Measurements from ENCODE around the gene GKN1.

GKN1 gene

DNA sequence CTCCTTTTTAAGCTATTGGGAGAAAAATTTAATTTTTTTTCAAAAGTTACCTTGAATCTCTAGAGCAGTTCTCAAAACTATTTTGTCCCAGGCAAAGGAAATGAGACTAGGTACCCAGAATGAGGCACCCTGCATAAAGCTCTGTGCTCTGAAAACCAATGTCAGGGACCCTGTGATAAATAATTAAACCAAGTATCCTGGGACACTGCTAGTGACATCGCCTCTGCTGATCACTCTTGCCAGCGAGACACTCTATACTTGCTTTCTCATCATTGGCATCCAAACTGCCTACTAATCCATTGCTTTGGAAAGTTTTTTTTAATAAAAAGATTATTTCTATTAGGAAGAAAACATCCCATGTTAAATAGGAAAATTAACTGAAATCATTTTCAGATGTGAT lies 1.4 kb downstream of the GKN1 start:
- H3K27me3 Mint-ChIP-seq, result peaks cover 30% of the 10 kb centered on the region
- no peaks in the 10 kb centered on the region for H3K36me3 Mint-ChIP-seq
- no peaks in the 10 kb centered on the region for H3K4me1 Mint-ChIP-seq

DNA sequence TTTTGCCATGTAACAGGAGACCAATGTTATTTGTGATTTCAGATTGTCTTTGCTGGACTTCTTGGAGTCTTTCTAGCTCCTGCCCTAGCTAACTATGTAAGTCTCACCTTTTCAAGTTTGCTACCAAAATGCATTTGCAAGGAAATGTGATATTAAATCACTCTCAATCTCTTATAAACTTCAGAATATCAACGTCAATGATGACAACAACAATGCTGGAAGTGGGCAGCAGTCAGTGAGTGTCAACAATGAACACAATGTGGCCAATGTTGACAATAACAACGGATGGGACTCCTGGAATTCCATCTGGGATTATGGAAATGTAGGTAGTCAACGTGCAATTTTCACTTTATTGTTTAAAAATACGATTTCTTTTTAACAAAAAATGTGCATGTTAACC lies 3.0 kb downstream of the GKN1 start:
- Mint-ChIP-seq H3K4me3 (no peak overlapping the region), H3K27ac (no peak overlapping the region), H3K4me1 (no peaks in the 10 kb centered on the region), H3K9me3 (no peaks in the 10 kb centered on the region), H3K36me3 (no peaks in the 10 kb centered on the region), H3K27me3 (peaks cover 30% of the 10 kb centered on the region)
- ATAC-seq, result no peak

More for the DNA sequence above, 1.4 kb downstream of the GKN1 start:
- Mint-ChIP-seq H3K9me3 (no peaks in the 10 kb centered on the region), H3K4me3 (no peak overlapping the region), H3K27ac (no peak overlapping the region)
- ATAC-seq, result no peak

DNA sequence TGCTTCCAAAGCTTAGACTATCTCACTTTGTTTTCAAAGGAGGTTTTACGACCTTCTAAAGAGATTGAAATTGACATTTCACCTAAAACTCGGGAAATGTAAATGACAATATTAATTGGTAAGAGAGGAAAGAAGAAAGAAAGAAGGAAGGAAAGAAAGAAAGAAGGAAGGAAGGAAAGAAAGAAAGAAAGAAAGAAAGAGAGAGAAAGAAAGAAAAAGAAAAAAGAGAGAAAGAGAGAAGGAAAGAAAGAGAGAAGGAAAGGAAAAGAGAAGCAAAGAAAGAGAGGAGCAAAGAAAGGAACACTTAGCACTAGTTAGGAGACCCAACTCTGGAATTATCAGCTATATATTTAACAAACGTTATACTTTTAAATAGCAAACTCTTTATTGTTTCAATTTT lies 3.7 kb downstream of the GKN1 start:
- Mint-ChIP-seq H3K36me3 (no peaks in the 10 kb centered on the region), H3K9me3 (no peaks in the 10 kb centered on the region), H3K4me3 (no peak overlapping the region), H3K4me1 (no peaks in the 10 kb centered on the region), H3K27me3 (peaks cover 30% of the 10 kb centered on the region), H3K27ac (no peak overlapping the region)
- ATAC-seq, result no peak

DNA sequence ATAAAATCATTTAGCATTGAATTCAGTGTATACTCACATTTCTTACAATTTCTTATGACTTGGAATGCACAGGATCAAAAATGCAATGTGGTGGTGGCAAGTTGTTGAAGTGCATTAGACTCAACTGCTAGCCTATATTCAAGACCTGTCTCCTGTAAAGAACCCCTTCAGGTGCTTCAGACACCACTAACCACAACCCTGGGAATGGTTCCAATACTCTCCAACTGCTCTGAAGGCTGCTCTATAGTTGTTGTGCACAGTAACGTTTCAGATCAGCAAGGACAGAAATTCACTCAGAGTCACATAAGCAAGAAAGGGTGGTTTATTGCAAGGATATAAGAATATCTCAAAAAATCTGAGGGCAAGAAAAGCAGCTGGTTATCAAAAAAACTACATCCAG lies 6.5 kb downstream of the GKN1 start:
- no peak for ATAC-seq
- Mint-ChIP-seq H3K4me3 (no peak overlapping the region), H3K27ac (no peak overlapping the region), H3K4me1 (no peaks in the 10 kb centered on the region), H3K9me3 (no peaks in the 10 kb centered on the region), H3K27me3 (peaks cover 30% of the 10 kb centered on the region), H3K36me3 (no peaks in the 10 kb centered on the region)

DNA sequence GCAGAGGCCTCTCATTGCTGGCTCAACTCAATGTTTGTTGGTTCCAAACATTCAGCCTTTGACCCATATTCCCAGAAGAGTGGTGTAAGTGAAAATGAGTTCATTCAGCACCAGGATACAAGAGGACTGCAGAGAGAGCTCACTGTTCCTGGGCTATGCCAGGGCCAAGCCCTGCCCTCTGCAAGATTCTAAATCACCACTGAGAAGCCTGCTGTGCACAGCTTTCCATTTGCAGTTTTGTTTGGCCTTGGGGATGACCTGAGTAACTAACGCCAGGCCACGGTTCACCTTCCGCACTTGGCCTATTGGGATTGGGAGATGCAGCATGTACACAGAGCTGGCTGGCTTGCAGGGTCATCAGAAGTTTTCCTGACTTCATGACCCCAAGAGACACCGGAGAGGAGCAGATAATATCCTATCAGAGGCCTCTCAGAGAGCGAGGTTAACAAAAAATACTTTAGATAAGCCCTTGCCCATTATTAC lies 12.6 kb downstream of the GKN1 start:
- H3K27me3 Mint-ChIP-seq, result peaks cover 8% of the 10 kb centered on the region

DNA sequence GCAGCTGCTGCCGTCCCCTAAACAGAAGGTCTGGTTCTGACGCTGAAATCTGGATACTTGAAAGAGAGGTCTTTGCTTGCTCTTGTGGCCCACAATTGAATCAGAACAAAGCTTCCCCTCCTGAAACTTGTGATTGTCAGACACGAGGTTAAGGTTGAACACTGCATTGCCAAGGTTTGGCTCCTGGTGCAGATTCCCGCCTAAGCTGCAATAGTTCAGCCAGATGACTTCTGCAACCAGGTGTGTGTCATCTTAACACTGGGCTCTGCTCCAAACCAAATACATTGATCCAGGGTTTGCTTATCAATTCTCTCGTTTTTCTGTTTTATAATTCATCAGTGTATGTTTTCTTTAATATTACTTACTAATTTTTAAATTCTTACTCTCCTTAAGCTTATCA lies 14.6 kb downstream of the GKN1 start:
- H3K36me3 Mint-ChIP-seq, result no peaks in the 10 kb centered on the region
- no peaks in the 10 kb centered on the region for H3K4me1 Mint-ChIP-seq
- H3K27ac Mint-ChIP-seq, result no peak overlapping the region
- H3K9me3 Mint-ChIP-seq, result no peaks in the 10 kb centered on the region
- H3K4me3 Mint-ChIP-seq, result no peak overlapping the region
- no peak for ATAC-seq
- peaks cover 12% of the 10 kb centered on the region for H3K27me3 Mint-ChIP-seq

More for the DNA sequence above, 12.6 kb downstream of the GKN1 start:
- no peaks in the 10 kb centered on the region for H3K36me3 Mint-ChIP-seq
- ATAC-seq, result no peak
- H3K9me3 Mint-ChIP-seq, result no peaks in the 10 kb centered on the region
- H3K4me3 Mint-ChIP-seq, result no peak overlapping the region
- H3K27ac Mint-ChIP-seq, result no peak overlapping the region
- no peaks in the 10 kb centered on the region for H3K4me1 Mint-ChIP-seq

DNA sequence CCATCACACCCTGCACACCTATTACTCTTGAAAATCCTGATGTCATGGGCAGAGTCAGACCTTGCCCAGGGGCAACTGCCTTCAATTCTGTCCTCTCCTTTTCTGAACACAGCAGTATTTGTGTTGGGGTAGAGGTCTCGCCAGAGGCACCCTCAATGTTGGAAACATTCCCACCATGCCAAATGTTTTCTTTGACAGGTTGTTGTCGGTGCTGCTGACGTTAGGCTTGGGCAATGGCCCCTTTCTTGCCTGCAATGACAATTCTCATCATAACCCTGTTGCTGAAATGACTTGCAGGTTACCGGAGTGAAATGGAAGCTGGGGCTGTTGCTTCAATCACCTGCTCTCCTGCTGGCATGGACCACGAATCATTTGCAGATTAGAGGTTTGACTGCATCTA lies 17.9 kb downstream of the GKN1 start:
- H3K27ac Mint-ChIP-seq, result no peak overlapping the region
- H3K36me3 Mint-ChIP-seq, result no peaks in the 10 kb centered on the region
- no peaks in the 10 kb centered on the region for H3K9me3 Mint-ChIP-seq

DNA sequence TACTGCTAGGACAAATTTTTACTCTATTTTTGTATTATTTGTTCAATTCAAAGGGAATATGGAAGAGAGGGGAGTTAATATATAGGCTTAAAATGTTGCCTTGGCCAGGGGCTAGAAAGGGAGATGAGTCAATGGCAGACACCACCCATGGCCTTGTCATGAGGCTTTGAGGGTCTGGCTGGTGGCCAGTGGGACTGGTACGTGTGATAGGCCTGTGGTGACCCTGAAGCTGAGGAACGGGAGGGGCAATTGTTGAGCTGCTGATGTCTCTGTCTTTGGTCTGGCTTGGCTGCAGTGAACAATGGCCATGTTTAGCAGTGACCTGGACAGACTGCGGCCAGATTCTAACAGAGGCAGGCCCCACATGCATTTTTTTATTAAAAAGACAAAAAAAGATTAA lies 18.5 kb downstream of the GKN1 start:
- no peak for ATAC-seq
- no peaks in the 10 kb centered on the region for H3K36me3 Mint-ChIP-seq
- H3K4me3 Mint-ChIP-seq, result no peak overlapping the region
- H3K4me1 Mint-ChIP-seq, result no peaks in the 10 kb centered on the region
- no peaks in the 10 kb centered on the region for H3K9me3 Mint-ChIP-seq
- peaks cover 15% of the 10 kb centered on the region for H3K27me3 Mint-ChIP-seq
- H3K27ac Mint-ChIP-seq, result no peak overlapping the region

More for the DNA sequence above, 17.9 kb downstream of the GKN1 start:
- ATAC-seq, result no peak
- H3K27me3 Mint-ChIP-seq, result peaks cover 15% of the 10 kb centered on the region
- no peaks in the 10 kb centered on the region for H3K4me1 Mint-ChIP-seq
- no peak overlapping the region for H3K4me3 Mint-ChIP-seq

DNA sequence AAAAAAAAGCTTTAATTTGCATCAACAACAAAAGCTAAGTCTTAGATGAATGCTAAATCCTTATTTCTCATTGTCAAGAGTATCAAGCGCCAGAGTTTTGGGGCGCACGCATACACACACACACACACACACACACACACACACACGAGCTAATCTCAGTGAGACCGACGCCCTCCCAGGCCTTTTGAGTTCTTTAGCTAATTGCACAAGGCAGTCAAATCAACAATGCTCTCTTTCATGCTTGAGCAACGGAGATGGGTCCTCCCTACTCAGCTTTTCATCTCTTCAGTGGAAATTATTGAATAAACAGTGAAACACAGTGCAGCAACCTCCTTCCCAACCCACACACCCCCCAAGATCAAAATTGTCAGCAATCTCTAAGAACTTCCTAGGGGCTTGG lies 19.2 kb downstream of the GKN1 start:
- Mint-ChIP-seq H3K27ac (no peak overlapping the region), H3K4me3 (no peak overlapping the region), H3K9me3 (no peaks in the 10 kb centered on the region), H3K4me1 (no peaks in the 10 kb centered on the region), H3K27me3 (peaks cover 22% of the 10 kb centered on the region), H3K36me3 (no peaks in the 10 kb centered on the region)
- no peak for ATAC-seq

DNA sequence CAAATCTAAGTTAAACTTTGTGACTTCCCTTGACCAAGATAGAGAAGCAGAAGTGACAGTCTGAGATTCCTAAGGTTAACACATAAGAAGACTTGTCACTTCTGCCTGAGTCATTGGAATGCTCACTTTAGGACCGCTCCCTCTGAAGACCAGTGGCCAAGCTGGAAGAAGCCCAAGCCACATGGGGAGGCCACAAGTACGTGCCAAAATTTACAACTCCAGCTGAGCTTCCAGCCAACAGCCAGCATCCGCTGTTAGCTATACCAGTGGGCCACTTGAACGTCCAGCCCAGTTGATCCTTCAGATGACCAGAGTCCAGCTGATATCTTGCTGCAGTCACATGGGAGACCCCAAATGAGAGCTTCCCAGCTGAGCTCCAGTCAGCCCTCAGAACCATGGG lies 20.4 kb downstream of the GKN1 start:
- H3K4me1 Mint-ChIP-seq, result no peaks in the 10 kb centered on the region
- no peak overlapping the region for H3K4me3 Mint-ChIP-seq
- peaks cover 31% of the 10 kb centered on the region for H3K27me3 Mint-ChIP-seq

DNA sequence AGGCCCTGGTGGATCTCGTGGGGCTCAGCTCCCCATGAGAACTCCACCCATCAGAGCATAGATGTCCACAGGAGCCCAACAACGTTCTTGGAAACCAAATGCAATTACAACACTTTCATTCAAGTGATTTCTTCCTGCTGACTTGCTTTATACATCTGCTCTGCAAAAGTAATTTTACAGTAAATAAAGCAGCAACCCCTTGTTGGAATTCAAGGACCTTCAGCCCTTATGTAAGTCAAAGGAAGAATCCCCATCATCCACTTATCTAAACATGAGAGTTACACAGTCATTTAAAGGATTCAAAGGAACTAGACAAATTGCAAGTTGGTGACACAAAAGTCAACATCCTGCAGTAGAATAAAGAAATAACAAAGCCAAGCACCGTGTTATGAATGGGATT lies 21.5 kb downstream of the GKN1 start:
- Mint-ChIP-seq H3K4me3 (no peak overlapping the region), H3K27ac (no peak overlapping the region), H3K36me3 (no peaks in the 10 kb centered on the region), H3K4me1 (no peaks in the 10 kb centered on the region), H3K9me3 (peaks cover 2% of the 10 kb centered on the region), H3K27me3 (peaks cover 26% of the 10 kb centered on the region)
- no peak for ATAC-seq

More for the DNA sequence above, 20.4 kb downstream of the GKN1 start:
- H3K9me3 Mint-ChIP-seq, result peaks cover 2% of the 10 kb centered on the region
- ATAC-seq, result no peak
- no peaks in the 10 kb centered on the region for H3K36me3 Mint-ChIP-seq
- no peak overlapping the region for H3K27ac Mint-ChIP-seq

DNA sequence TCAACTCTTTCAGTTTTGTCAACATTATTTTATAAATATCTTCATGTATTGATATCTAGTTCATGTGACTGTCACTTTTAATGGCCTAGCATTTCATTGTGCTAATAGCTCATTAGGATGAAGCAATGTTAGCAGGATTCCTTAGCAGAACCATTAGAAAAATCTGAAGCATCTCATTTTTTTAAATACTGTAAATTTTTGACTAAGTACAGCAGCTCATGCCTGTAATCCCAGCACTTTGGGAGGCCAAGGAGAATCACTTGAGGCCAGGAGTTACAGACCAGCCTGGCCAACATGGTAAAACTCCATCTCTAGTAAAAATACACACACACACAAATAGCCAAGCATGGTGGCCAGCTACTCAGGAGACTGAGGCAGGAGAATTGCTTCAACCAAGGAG lies 23.0 kb downstream of the GKN1 start:
- no peak overlapping the region for H3K4me3 Mint-ChIP-seq
- H3K27me3 Mint-ChIP-seq, result peaks cover 37% of the 10 kb centered on the region
- no peaks in the 10 kb centered on the region for H3K4me1 Mint-ChIP-seq
- H3K27ac Mint-ChIP-seq, result no peak overlapping the region
- peaks cover 10% of the 10 kb centered on the region for H3K36me3 Mint-ChIP-seq
- peaks cover 12% of the 10 kb centered on the region for H3K9me3 Mint-ChIP-seq
- no peak for ATAC-seq

DNA sequence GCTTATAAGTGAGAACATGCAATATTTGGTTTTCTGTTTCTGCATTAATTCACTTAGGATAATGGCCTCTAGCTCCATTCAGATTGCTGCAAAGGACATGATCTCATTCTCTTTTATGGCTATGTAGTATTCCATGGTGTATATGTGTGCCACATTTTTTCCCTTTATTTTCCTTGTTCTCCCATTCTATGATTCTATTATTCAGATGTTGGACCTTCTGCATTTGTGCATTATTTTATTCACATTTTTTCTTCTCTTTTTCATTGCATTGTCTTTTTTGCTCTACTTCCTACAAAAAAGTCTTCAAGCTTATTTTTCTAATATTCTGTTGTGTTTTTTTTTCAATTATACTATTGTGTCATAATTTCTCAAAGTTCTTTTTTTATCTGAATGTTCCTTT lies 27.4 kb downstream of the GKN1 start:
- Mint-ChIP-seq H3K27ac (no peak overlapping the region), H3K9me3 (peaks cover 14% of the 10 kb centered on the region), H3K4me3 (no peak overlapping the region), H3K36me3 (peaks cover 11% of the 10 kb centered on the region), H3K4me1 (no peaks in the 10 kb centered on the region), H3K27me3 (peaks cover 58% of the 10 kb centered on the region)
- ATAC-seq, result no peak

DNA sequence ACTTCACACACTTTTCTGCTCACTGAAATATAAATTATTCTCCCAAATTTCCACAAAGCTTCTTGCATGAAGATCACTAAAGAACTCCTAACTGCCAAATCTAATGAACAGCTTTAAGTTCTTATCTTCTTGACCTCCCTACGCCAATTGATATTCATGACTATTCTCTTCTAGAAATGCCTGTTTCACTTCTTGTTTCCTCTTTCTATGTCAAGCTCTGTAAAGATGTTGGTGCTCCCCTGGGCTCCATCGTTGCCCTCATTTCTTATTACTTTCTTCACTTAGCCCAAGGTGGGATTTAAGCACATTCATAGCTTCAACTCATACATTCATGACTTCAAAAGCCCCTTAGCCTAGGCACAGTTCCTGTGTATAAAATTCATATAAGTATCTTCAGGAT lies 29.3 kb downstream of the GKN1 start:
- no peak for ATAC-seq
- H3K4me3 Mint-ChIP-seq, result no peak overlapping the region
- H3K27ac Mint-ChIP-seq, result no peak overlapping the region
- H3K36me3 Mint-ChIP-seq, result peaks cover 11% of the 10 kb centered on the region
- no peaks in the 10 kb centered on the region for H3K4me1 Mint-ChIP-seq
- H3K27me3 Mint-ChIP-seq, result peaks cover 50% of the 10 kb centered on the region
- peaks cover 14% of the 10 kb centered on the region for H3K9me3 Mint-ChIP-seq

DNA sequence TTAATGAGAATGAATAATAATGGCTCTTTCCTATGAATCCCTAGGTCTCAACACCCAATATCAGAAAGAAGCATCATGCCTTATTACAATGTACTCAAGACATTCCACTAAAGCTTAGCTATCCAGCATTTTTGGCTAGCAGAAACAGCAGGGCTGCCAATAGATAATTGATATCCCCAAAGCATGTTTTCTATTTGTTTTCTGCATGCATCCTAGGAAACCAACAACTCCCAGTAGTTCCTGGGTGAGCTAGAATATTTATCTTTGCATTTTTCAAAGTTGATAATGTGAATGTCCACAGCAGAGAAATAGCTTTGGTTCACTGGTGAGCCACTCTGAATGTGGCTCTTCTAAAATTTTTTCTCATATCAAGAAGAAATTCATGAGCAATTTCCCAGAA lies 32.7 kb downstream of the GKN1 start:
- Mint-ChIP-seq H3K4me1 (peaks cover 5% of the 10 kb centered on the region), H3K27me3 (peaks cover 43% of the 10 kb centered on the region)
- no peak for ATAC-seq

DNA sequence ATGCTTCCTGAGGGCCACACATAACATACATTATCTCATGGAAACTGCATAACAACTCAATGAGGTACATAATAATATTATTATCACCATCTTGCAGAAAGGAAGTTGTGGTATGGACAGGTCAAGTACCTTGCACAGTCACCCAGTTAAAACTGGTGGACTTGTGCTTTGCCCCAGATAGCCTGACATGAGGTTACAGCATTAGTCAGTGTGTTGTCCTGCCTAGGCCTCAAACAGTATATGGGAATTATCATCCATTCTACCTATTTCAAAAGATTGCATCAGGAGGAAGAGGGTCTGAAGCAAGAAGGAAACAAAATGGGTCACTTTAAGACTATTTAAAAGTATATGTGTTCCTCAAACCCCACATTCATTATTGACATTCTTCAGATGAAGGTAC lies 33.2 kb downstream of the GKN1 start:
- no peak overlapping the region for H3K4me3 Mint-ChIP-seq
- H3K4me1 Mint-ChIP-seq, result peaks cover 8% of the 10 kb centered on the region
- H3K36me3 Mint-ChIP-seq, result no peaks in the 10 kb centered on the region
- no peak overlapping the region for H3K27ac Mint-ChIP-seq
- no peaks in the 10 kb centered on the region for H3K9me3 Mint-ChIP-seq
- ATAC-seq, result no peak
- peaks cover 43% of the 10 kb centered on the region for H3K27me3 Mint-ChIP-seq

More for the DNA sequence above, 32.7 kb downstream of the GKN1 start:
- no peak overlapping the region for H3K4me3 Mint-ChIP-seq
- H3K27ac Mint-ChIP-seq, result no peak overlapping the region
- H3K36me3 Mint-ChIP-seq, result peaks cover 4% of the 10 kb centered on the region
- peaks cover 4% of the 10 kb centered on the region for H3K9me3 Mint-ChIP-seq

Measured in stimulated activated memory B cell treated with anti-CD40 and anti-IgM and Interleukin-4, amounts not matched to agents 10 μg/mL and 1 μg/mL and 100 μg/mL, for 72 hours (primary cell).